OCI-LY1 (cell line): ENCODE data around the gene GAD1.

Experiments
- H2AFZ ChIP-seq: fragments of 200-600 bp; sonication (generic), shearing (Covaris generic); 2 replicates; pipeline ENCODE4 v1.6.0; 2014; ENCODE audit warnings: antibody characterized with exemption, mild to moderate bottlenecking, low read length
- H3F3A ChIP-seq: fragments of 200-600 bp; sonication (generic), shearing (Covaris generic); 2 replicates; pipeline ENCODE4 v1.6.0; 2014; ENCODE audit warnings: mild to moderate bottlenecking, antibody characterized with exemption, low read length, moderate library complexity; ENCODE audit not compliant: insufficient read depth
- H3K27ac ChIP-seq: fragments of 200-600 bp; sonication (generic); 2 replicates; pipeline ENCODE4 v1.5.1; 2014; ENCODE audit warnings: low read length, mixed run types, mild to moderate bottlenecking, low read depth; ENCODE audit not compliant: poor library complexity, severe bottlenecking
- H3K27me3 ChIP-seq: fragments of 200-600 bp; sonication (generic); 2 replicates; pipeline ENCODE4 v1.6.0; 2014; ENCODE audit warnings: antibody characterized with exemption, mild to moderate bottlenecking, low read length, moderate library complexity; ENCODE audit not compliant: insufficient read depth
- H3K36me3 ChIP-seq: fragments of 200-600 bp; sonication (generic); 2 replicates; pipeline ENCODE4 v1.6.1; 2014; ENCODE audit warnings: mild to moderate bottlenecking, antibody characterized with exemption, low read length, moderate library complexity, mixed read lengths; ENCODE audit not compliant: insufficient read depth
- H3K4me1 ChIP-seq: fragments of 200-600 bp; sonication (generic); 2 replicates; pipeline ENCODE4 v1.5.1; 2014; ENCODE audit warnings: mild to moderate bottlenecking, low read length, moderate library complexity; ENCODE audit not compliant: insufficient read depth, severe bottlenecking
- H3K4me2 ChIP-seq: fragments of 200-600 bp; sonication (generic), shearing (Covaris generic); 2 replicates; pipeline ENCODE4 v1.6.1; 2014; ENCODE audit warnings: low read length
- H3K4me3 ChIP-seq: fragments of 200-600 bp; sonication (generic); 2 replicates; pipeline ENCODE4 v1.5.1; 2014; ENCODE audit warnings: low read length, low read depth, mild to moderate bottlenecking, mixed read lengths; ENCODE audit not compliant: poor library complexity, severe bottlenecking
- H3K79me2 ChIP-seq: fragments of 200-600 bp; shearing (Covaris generic); 2 replicates; pipeline ENCODE4 v1.6.1; 2016; ENCODE audit warnings: mixed run types, low read length, mixed read lengths; ENCODE audit not compliant: insufficient read depth
- H3K9ac ChIP-seq: fragments of 200-600 bp; sonication (generic), shearing (Covaris generic); 2 replicates; pipeline ENCODE4 v1.6.1; 2014; ENCODE audit warnings: mild to moderate bottlenecking, low read length, mixed read lengths
- H3K9me2 ChIP-seq: fragments of 200-600 bp; sonication (generic), shearing (Covaris generic); 2 replicates; pipeline ENCODE4 v1.6.1; 2014; ENCODE audit warnings: low read depth, mild to moderate bottlenecking, low read length, mixed read lengths
- H3K9me3 ChIP-seq: fragments of 200-600 bp; shearing (Covaris generic); 2 replicates; pipeline ENCODE4 v1.6.1; 2014; ENCODE audit warnings: low read length, mixed read lengths
- H4K20me1 ChIP-seq: fragments of 200-600 bp; sonication (generic), shearing (Covaris generic); 2 replicates; pipeline ENCODE4 v1.6.0; 2016; ENCODE audit warnings: mild to moderate bottlenecking, low read length; ENCODE audit not compliant: insufficient read depth
- CTCF ChIP-seq: fragments of 200-600 bp; sonication (generic), shearing (Covaris generic); IDR thresholded peaks from 2 replicates; pipeline ENCODE4 v1.5.1; 2017; ENCODE audit warnings: mild to moderate bottlenecking, antibody characterized with exemption, low read length, moderate library complexity, mixed read lengths
- EZH2 ChIP-seq: fragments of 200-600 bp; sonication (generic), shearing (Covaris generic); IDR thresholded peaks from 2 replicates; pipeline ENCODE4 v1.8.0; 2017; ENCODE audit warnings: borderline replicate concordance, mixed run types, mild to moderate bottlenecking, antibody characterized with exemption, low read length, moderate library complexity, mixed read lengths

The GAD1 gene

GRCh38 chr2:170887896-170888295 is 71.2 kb downstream of the GAD1 start:
- Histone ChIP-seq H4K20me1 (no peaks in the 10 kb centered on the region), H3K9me3 (no peaks in the 10 kb centered on the region), H3K27ac (no peak overlapping the region), H3F3A (no peaks in the 10 kb centered on the region), H3K4me1 (no peaks in the 10 kb centered on the region), H3K9ac (no peak overlapping the region), H3K36me3 (no peaks in the 10 kb centered on the region), H3K79me2 (no peaks in the 10 kb centered on the region), H3K4me2 (no peak overlapping the region), H2AFZ (no peak overlapping the region), H3K27me3 (no peaks in the 10 kb centered on the region), H3K4me3 (no peak overlapping the region), H3K9me2 (no peaks in the 10 kb centered on the region)
- TF ChIP-seq EZH2 (no peak), CTCF (no peak)

DNA sequence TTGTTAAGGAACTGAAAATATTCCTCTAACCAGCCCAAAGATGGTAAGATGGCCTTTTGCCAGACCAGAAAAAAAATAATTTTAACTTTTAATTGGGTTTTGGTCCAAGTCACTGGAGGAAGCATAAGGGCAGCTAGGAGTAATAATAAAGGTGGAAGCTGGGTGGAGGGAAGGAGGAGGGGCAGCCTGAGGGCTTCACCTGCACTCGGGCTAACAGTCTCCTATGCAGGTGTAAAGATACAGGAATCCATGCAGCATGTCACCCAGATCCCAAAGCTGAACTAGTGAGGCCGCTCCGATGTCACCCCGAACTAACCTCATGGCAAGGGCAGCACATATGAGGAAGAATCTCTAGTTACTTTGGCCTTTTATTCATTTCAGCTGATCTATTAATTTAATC is 75.2 kb downstream of the GAD1 start:
- Histone ChIP-seq H3K36me3 (no peaks in the 10 kb centered on the region), H3K27ac (no peak overlapping the region), H2AFZ (no peak overlapping the region), H3K4me2 (no peak overlapping the region), H3F3A (no peaks in the 10 kb centered on the region), H3K9me3 (no peaks in the 10 kb centered on the region), H3K4me1 (no peaks in the 10 kb centered on the region), H4K20me1 (no peaks in the 10 kb centered on the region), H3K9ac (no peak overlapping the region), H3K79me2 (no peaks in the 10 kb centered on the region), H3K27me3 (no peaks in the 10 kb centered on the region), H3K9me2 (no peaks in the 10 kb centered on the region), H3K4me3 (no peak overlapping the region)
- TF ChIP-seq EZH2 (no peak), CTCF (no peak)

GRCh38 chr2:170892391-170892951 is 75.8 kb downstream of the GAD1 start:
- no peaks in the 10 kb centered on the region for H4K20me1 ChIP-seq
- no peak for TF ChIP-seq EZH2
- TF ChIP-seq CTCF: no peak

More at GRCh38 chr2:170892391-170892951, 75.8 kb downstream of the GAD1 start:
- H3K9ac ChIP-seq: no peak overlapping the region
- no peak overlapping the region for H3K4me3 ChIP-seq
- H3K9me3 ChIP-seq: no peaks in the 10 kb centered on the region
- no peak overlapping the region for H3K27ac ChIP-seq
- no peaks in the 10 kb centered on the region for H3K27me3 ChIP-seq
- no peak overlapping the region for H2AFZ ChIP-seq
- H3F3A ChIP-seq: no peaks in the 10 kb centered on the region
- H3K4me2 ChIP-seq: no peak overlapping the region
- no peaks in the 10 kb centered on the region for H3K4me1 ChIP-seq
- no peaks in the 10 kb centered on the region for H3K79me2 ChIP-seq
- H3K9me2 ChIP-seq: no peaks in the 10 kb centered on the region
- no peaks in the 10 kb centered on the region for H3K36me3 ChIP-seq
